HCT116 (cell line): ENCODE measurements around the gene PSG6. TPM values are rescaled to one million over a fixed set of nuclear protein-coding genes. Genes with fewer than 3 reads are reported as not detected.
"Not testable (repeated sequence)": the region's sequence is repeated elsewhere in the genome, so short reads cannot be mapped to it uniquely, and the experiment has no call there.

Source experiments
- ATAC-seq: fragments of 200-7000 bp; cut with Tn5 transposase; 2 replicates; pipeline ENCODE4 v1.9.1; 2020; ENCODE audit warnings: mild to moderate bottlenecking, moderate library complexity
- BruUV-seq: library from RNA; stranded (reverse); fragments of 400-500 nt; replicated peaks from 2 replicates; lab custom pipeline; 2021; lab: Mats Ljungman, UMichigan
- CTCF ChIA-PET: fragments of 300-600 bp; sonication (Branson Sonifier 250); formaldehyde crosslinking; loops from one replicate; lab custom pipeline; 2021; ENCODE audit warnings: antibody characterized with exemption; lab: Charles Lee
- POLR2A ChIA-PET: fragments of 300-600, 350-600 bp; sonication (Branson Sonifier 250); formaldehyde crosslinking; loops from one replicate; lab custom pipeline; 2021; ENCODE audit warnings: antibody characterized with exemption; lab: Charles Lee
- RAD21 ChIA-PET, 2 experiments: fragments of 300-600 bp; sonication (Branson Sonifier 250); formaldehyde crosslinking; loops; one replicate each; lab custom pipeline; 2023; ENCODE audit warnings: low total read pairs in 2 of 2; ENCODE audit not compliant: uncharacterized antibody in 2 of 2, unreplicated experiment in 2 of 2, low non-redundant PET in 1 of 2; lab: Charles Lee
- DNase-seq: peaks from one replicate; pipeline ENCODE4 v3.0.0-alpha.2; 2010; ENCODE audit warnings: low read depth, low spot score
- H2AFZ ChIP-seq: fragments of 200-600 bp; shearing (Covaris generic), sonication (generic); 2 replicates; pipeline ENCODE4 v1.6.1; 2017; ENCODE audit warnings: low read depth, mixed run types, mixed read lengths, antibody characterized with exemption, low read length; ENCODE audit not compliant: poor library complexity, severe bottlenecking
- H3K27ac ChIP-seq: 2 replicates; pipeline ENCODE4 v1.5.1; 2012; ENCODE audit warnings: low read depth, low read length
- H3K27me3 ChIP-seq: fragments of 200-600 bp; sonication (generic); 2 replicates; pipeline ENCODE4 v1.6.1; 2016; ENCODE audit warnings: mixed run types, low read length, mixed read lengths; ENCODE audit not compliant: insufficient read depth
- H3K36me3 ChIP-seq, 2 experiments: fragments of 200-500 bp in 1 of 2; fragments of 200-600 bp in 1 of 2; sonication (Bioruptor generic) in 1 of 2; sonication (generic) in 1 of 2; 2 replicates each; pipeline versions ENCODE4 v1.5.1 to v1.6.1; 2014 to 2016; ENCODE audit warnings: low read length in 2 of 2, inconsistent platforms in 1 of 2, mixed read lengths in 1 of 2, mixed run types in 1 of 2; ENCODE audit not compliant: insufficient read depth in 2 of 2, control insufficient read depth in 1 of 2
- H3K4me1 ChIP-seq, 2 experiments: fragments of 200-600 bp in 1 of 2; sonication (generic) in 1 of 2; 2 replicates each; pipeline versions ENCODE4 v1.5.1 to v1.6.1; 2012 to 2017; ENCODE audit warnings: low read length in 2 of 2, inconsistent platforms in 1 of 2, mild to moderate bottlenecking in 1 of 2, mixed read lengths in 1 of 2, mixed run types in 1 of 2, moderate library complexity in 1 of 2; ENCODE audit not compliant: insufficient read depth in 2 of 2, control insufficient read depth in 1 of 2
- H3K4me2 ChIP-seq: fragments of 200-600 bp; sonication (generic); 2 replicates; pipeline ENCODE4 v1.6.1; 2017; ENCODE audit warnings: mixed run types, low read length, mixed read lengths
- H3K4me3 ChIP-seq, 2 experiments: fragments of 200-600 bp in 1 of 2; sonication (generic) in 1 of 2; replicated peaks in 1 of 2; 2 replicates each; pipeline ENCODE4 v1.5.1; 2011 to 2016; ENCODE audit warnings: low read length in 2 of 2, control low read depth in 1 of 2, low read depth in 1 of 2, mild to moderate bottlenecking in 1 of 2, mixed read lengths in 1 of 2, mixed run types in 1 of 2
- H3K79me2 ChIP-seq: fragments of 200-600 bp; sonication (generic); 2 replicates; pipeline ENCODE4 v1.6.1; 2017; ENCODE audit warnings: mild to moderate bottlenecking, mixed run types, low read length, moderate library complexity, mixed read lengths; ENCODE audit not compliant: insufficient read depth
- H3K9ac ChIP-seq: fragments of 200-600 bp; sonication (generic); 2 replicates; pipeline ENCODE4 v1.6.1; 2016; ENCODE audit warnings: low read length, mixed read lengths
- H3K9me2 ChIP-seq: fragments of 200-600 bp; sonication (generic), shearing (Covaris generic); 2 replicates; pipeline ENCODE4 v1.6.1; 2017; ENCODE audit warnings: mixed run types, mild to moderate bottlenecking, moderate library complexity; ENCODE audit not compliant: insufficient read depth
- H3K9me3 ChIP-seq, 2 experiments: fragments of 200-500 bp in 1 of 2; fragments of 200-600 bp in 1 of 2; sonication (Bioruptor generic) in 1 of 2; sonication (generic) in 1 of 2; 2 replicates each; pipeline ENCODE4 v1.6.1; 2014 to 2017; ENCODE audit warnings: low read length in 2 of 2, mixed read lengths in 2 of 2, inconsistent platforms in 1 of 2, low read depth in 1 of 2, mild to moderate bottlenecking in 1 of 2, mixed run types in 1 of 2, moderate library complexity in 1 of 2; ENCODE audit not compliant: control insufficient read depth in 1 of 2, insufficient read depth in 1 of 2
- H4K20me1 ChIP-seq: fragments of 200-600 bp; sonication (generic), shearing (Covaris generic); 2 replicates; pipeline ENCODE4 v1.6.1; 2017; ENCODE audit warnings: mixed run types, mild to moderate bottlenecking, moderate library complexity; ENCODE audit not compliant: insufficient read depth
- ATF3 ChIP-seq: IDR thresholded peaks from 2 replicates; pipeline ENCODE4 v1.6.1; 2012
- CBX3 ChIP-seq: IDR thresholded peaks from 2 replicates; pipeline ENCODE4 v1.6.1; 2012; ENCODE audit warnings: low read depth
- CEBPB ChIP-seq: IDR thresholded peaks from 2 replicates; pipeline ENCODE4 v1.6.1; 2012; ENCODE audit warnings: low read depth
- EGR1 ChIP-seq: IDR thresholded peaks from 2 replicates; pipeline ENCODE4 v1.6.1; 2012; ENCODE audit warnings: low read depth
- ELF1 ChIP-seq: IDR thresholded peaks from 2 replicates; pipeline ENCODE4 v1.6.1; 2012; ENCODE audit warnings: low read depth, borderline replicate concordance
- EZH2phosphoT487 ChIP-seq: fragments of 200-600 bp; IDR thresholded peaks from 2 replicates; pipeline ENCODE4 v1.6.1; 2018; ENCODE audit warnings: antibody characterized with exemption, borderline replicate concordance
- POLR2A ChIP-seq: IDR thresholded peaks from 2 replicates; pipeline ENCODE4 v1.7.0; 2011; ENCODE audit warnings: borderline replicate concordance; ENCODE audit not compliant: insufficient read depth, insufficient read length; ENCODE audit errors: extremely low read depth
- POLR2AphosphoS5 ChIP-seq: IDR thresholded peaks from 2 replicates; pipeline ENCODE4 v1.6.1; 2011; ENCODE audit warnings: mild to moderate bottlenecking, low read depth, low read length, moderate library complexity
- RAD21 ChIP-seq: IDR thresholded peaks from 2 replicates; pipeline ENCODE4 v1.6.1; 2012; ENCODE audit warnings: low read depth, mild to moderate bottlenecking
- SP1 ChIP-seq: IDR thresholded peaks from 2 replicates; pipeline ENCODE4 v1.6.1; 2012; ENCODE audit warnings: low read depth
- TCF7L2 ChIP-seq: IDR thresholded peaks from 2 replicates; pipeline ENCODE4 v1.7.0; 2011; ENCODE audit warnings: borderline replicate concordance, inconsistent platforms; ENCODE audit not compliant: insufficient read depth, insufficient read length; ENCODE audit errors: extremely low read depth
- YY1 ChIP-seq: IDR thresholded peaks from 2 replicates; pipeline ENCODE4 v1.6.1; 2011; ENCODE audit warnings: low read length, low read depth, moderate library complexity, mild to moderate bottlenecking; ENCODE audit not compliant: insufficient replicate concordance; ENCODE audit errors: extremely low read depth
- ZFX ChIP-seq: fragments of 450-650 bp; IDR thresholded peaks from 2 replicates; pipeline ENCODE4 v1.6.1; 2017
- ZNF274 ChIP-seq: fragments of 200-500 bp; sonication (Bioruptor generic); IDR thresholded peaks from 2 replicates; pipeline ENCODE4 v1.6.1; 2014; ENCODE audit warnings: mild to moderate bottlenecking, low read depth, low read length, inconsistent platforms
- intact Hi-C: fragments of 100-400 bp; cut with micrococcal nuclease; formaldehyde crosslinking; loops from 2 replicates; pipeline ENCODE4 v1.10.0; 2022
- total RNA-seq: library from RNA; stranded (reverse); gene quantifications from one replicate; pipeline ENCODE4 v1.2.1, GENCODE V29; 2021; ENCODE audit not compliant: unreplicated experiment
- TF ChIP-seq, protein P1 (sequence below), 3 experiments: fragments of 200-600 bp in 1 of 3; sonication (generic) in 1 of 3; IDR thresholded peaks in 2 of 3; conservative IDR thresholded peaks in 1 of 3; 2 replicates each; pipeline ENCODE4 v1.5.1; 2012 to 2017; ENCODE audit warnings: low read depth in 2 of 3, low read length in 2 of 3, antibody characterized with exemption in 1 of 3, borderline replicate concordance in 1 of 3, control low read depth in 1 of 3, mild to moderate bottlenecking in 1 of 3, mixed read lengths in 1 of 3, mixed run types in 1 of 3, moderate library complexity in 1 of 3; ENCODE audit not compliant: insufficient read depth in 1 of 3

The PSG6 gene
- total RNA-seq, 1 experiment from 2014 or later, result not detected

- POLR2A ChIA-PET, result no interaction called here
- H2AFZ ChIP-seq, result no peak overlapping the region
- no peak overlapping the region for H3K4me2 ChIP-seq
- H3K36me3 ChIP-seq, result no peaks in the 10 kb centered on the region
- H3K9ac ChIP-seq, result no peak overlapping the region
- TF ChIP-seq RAD21 (no peak), CBX3 (no peak), YY1 (no peak), EGR1 (no peak), ZFX (no peak), EZH2phosphoT487 (no peak), ELF1 (no peak), CEBPB (no peak), SP1 (no peak), ATF3 (no peak), POLR2A (no peak), POLR2AphosphoS5 (no peak), TCF7L2 (no peak), ZNF274 (no peak)
- TF ChIP-seq, protein P1, sequence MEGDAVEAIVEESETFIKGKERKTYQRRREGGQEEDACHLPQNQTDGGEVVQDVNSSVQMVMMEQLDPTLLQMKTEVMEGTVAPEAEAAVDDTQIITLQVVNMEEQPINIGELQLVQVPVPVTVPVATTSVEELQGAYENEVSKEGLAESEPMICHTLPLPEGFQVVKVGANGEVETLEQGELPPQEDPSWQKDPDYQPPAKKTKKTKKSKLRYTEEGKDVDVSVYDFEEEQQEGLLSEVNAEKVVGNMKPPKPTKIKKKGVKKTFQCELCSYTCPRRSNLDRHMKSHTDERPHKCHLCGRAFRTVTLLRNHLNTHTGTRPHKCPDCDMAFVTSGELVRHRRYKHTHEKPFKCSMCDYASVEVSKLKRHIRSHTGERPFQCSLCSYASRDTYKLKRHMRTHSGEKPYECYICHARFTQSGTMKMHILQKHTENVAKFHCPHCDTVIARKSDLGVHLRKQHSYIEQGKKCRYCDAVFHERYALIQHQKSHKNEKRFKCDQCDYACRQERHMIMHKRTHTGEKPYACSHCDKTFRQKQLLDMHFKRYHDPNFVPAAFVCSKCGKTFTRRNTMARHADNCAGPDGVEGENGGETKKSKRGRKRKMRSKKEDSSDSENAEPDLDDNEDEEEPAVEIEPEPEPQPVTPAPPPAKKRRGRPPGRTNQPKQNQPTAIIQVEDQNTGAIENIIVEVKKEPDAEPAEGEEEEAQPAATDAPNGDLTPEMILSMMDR (IDR thresholded peaks at IDR 0.05 in 2 of 3, conservative IDR thresholded peaks at IDR 0.05 in 1 of 3; ENCODE audit: borderline replicate concordance in 1 of 3, insufficient read depth in 1 of 3, low read depth in 2 of 3, low read length in 2 of 3), result no peak
- no TSS peak for BruUV-seq
- H4K20me1 ChIP-seq, result no peaks in the 10 kb centered on the region
- ATAC-seq (no peak), DNase-seq (no peak)
- H3K9me3 ChIP-seq, result no peaks in the 10 kb centered on the region
- no peaks in the 10 kb centered on the region for H3K9me2 ChIP-seq
- CTCF ChIA-PET, result no interaction called here
- no peak overlapping the region for H3K27ac ChIP-seq
- RAD21 ChIA-PET, result no interaction called here
- intact Hi-C loops, result no loop called here
- H3K4me1 ChIP-seq, result no peaks in the 10 kb centered on the region
- H3K27me3 ChIP-seq, result peaks cover 9% of the 10 kb centered on the region; the same call in 1 of the 2 replicates
- H3K79me2 ChIP-seq, result no peaks in the 10 kb centered on the region
- H3K4me3 ChIP-seq, result no peak overlapping the region
These were observed 43.4 kb upstream of the PSG6 start for GRCh38 chr19:42961119-42961518.

DNA sequence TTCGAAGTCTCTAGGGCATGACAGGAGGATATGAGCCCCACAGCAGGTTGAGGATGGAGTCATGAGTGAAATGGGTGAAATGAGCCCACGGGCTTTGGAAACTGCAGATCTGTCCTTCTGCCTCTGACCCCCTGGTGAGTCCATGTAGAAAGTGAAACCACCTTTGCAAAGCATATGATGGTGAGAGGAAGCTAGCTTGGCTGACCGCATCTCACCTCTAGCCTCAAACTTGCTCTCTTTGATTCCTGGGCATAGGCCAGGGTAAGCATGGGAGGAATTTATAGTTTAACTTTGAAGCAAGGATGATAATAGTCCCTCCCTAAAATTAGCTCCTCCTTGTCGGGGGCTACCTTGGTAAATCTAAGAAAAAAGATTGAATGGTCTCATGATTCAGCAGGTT, 34.4 kb upstream of the PSG6 start:
- H3K4me1 ChIP-seq, H3K27me3 ChIP-seq, BruUV-seq, CTCF ChIA-PET, H3K36me3 ChIP-seq, H3K79me2 ChIP-seq, H3K4me2 ChIP-seq, H3K9ac ChIP-seq, H2AFZ ChIP-seq, intact Hi-C loops, H4K20me1 ChIP-seq, RAD21 ChIA-PET, POLR2A ChIA-PET, ATAC-seq, DNase-seq, H3K9me2 ChIP-seq, H3K27ac ChIP-seq, H3K4me3 ChIP-seq, H3K9me3 ChIP-seq: not testable (repeated sequence)

GRCh38 chr19:42951476-42951875, 33.8 kb upstream of the PSG6 start:
- DNase-seq, H3K9me3 ChIP-seq, H3K4me1 ChIP-seq, intact Hi-C loops, BruUV-seq, H3K79me2 ChIP-seq, H3K9ac ChIP-seq, ATAC-seq, H3K36me3 ChIP-seq, H3K4me2 ChIP-seq, RAD21 ChIA-PET, H3K9me2 ChIP-seq, H4K20me1 ChIP-seq, H2AFZ ChIP-seq, H3K27me3 ChIP-seq, POLR2A ChIA-PET, H3K27ac ChIP-seq, H3K4me3 ChIP-seq: not testable (repeated sequence)
- CTCF ChIA-PET, result interaction anchor here (0.7 kb wide), 1 partner anchor 13 kb away, joined by 3 read pairs; no protein-coding TSS in a partner anchor
